K562 (cell line): Measurements from ENCODE around the gene TKTL1. TPM values are rescaled to one million over a fixed set of nuclear protein-coding genes. Genes with fewer than 3 reads are reported as not detected.
A peak's percentile ranks its signal among the peaks of the same experiment; 100 is the strongest.

Source experiments
- CTBP1 ChIP-seq: fragments of 450-650 bp; IDR thresholded peaks from 2 replicates; pipeline ENCODE4 v1.6.1; 2016; ENCODE audit warnings: borderline replicate concordance
- CUX1 ChIP-seq: fragments of 200-800 bp; sonication (Bioruptor generic); IDR thresholded peaks from 2 replicates; pipeline ENCODE4 v1.6.1; 2016; ENCODE audit warnings: missing genetic modification characterization, missing compliant biosample characterization
- ERF ChIP-seq: fragments of 450-650 bp; formaldehyde crosslinking; IDR thresholded peaks from 2 replicates; pipeline ENCODE4 v1.4.0; 2020; ENCODE audit warnings: mild to moderate bottlenecking, mixed read lengths
- GTF2A2 ChIP-seq: IDR thresholded peaks from 2 replicates; pipeline ENCODE4 v1.6.1; 2016; ENCODE audit warnings: mild to moderate bottlenecking, missing genetic modification characterization, missing compliant biosample characterization
- HDAC6 ChIP-seq: IDR thresholded peaks from 2 replicates; pipeline ENCODE4 v1.6.1; 2012; ENCODE audit warnings: low read depth, mild to moderate bottlenecking, control low read depth, inconsistent platforms, low read length, moderate library complexity
- MED1 ChIP-seq: sonication (generic); formaldehyde crosslinking; IDR thresholded peaks from 2 replicates; pipeline ENCODE4 v1.8.1; 2023; ENCODE audit warnings: missing genetic modification reagents, borderline replicate concordance
- PATZ1 ChIP-seq: fragments of 250-450 bp; sonication (Bioruptor Pico); IDR thresholded peaks from 2 replicates; pipeline ENCODE4 v1.5.0; 2020; ENCODE audit warnings: mild to moderate bottlenecking, borderline replicate concordance
- PCBP1 ChIP-seq: fragments of 200-400 bp; formaldehyde crosslinking; IDR thresholded peaks from 2 replicates; pipeline ENCODE4 v1.6.1; 2018; ENCODE audit warnings: mild to moderate bottlenecking, low read depth, low read length; ENCODE audit not compliant: poor library complexity, severe bottlenecking
- PURB ChIP-seq: sonication (generic); formaldehyde crosslinking; IDR thresholded peaks from 2 replicates; pipeline ENCODE4 v1.9.0; 2021; ENCODE audit warnings: low read depth, mild to moderate bottlenecking, missing genetic modification reagents
- TAL1 ChIP-seq: fragments of 450-650 bp; IDR thresholded peaks from 2 replicates; pipeline ENCODE4 v1.6.1; 2016; ENCODE audit warnings: mild to moderate bottlenecking
- ZC3H8 ChIP-seq: fragments of 450-650 bp; IDR thresholded peaks from 2 replicates; pipeline ENCODE4 v1.6.1; 2017
- ZFP91 ChIP-seq: sonication (generic); formaldehyde crosslinking; IDR thresholded peaks from 2 replicates; pipeline ENCODE4 v1.8.0; 2022; ENCODE audit warnings: mild to moderate bottlenecking, missing genetic modification reagents
- ZNF3 ChIP-seq: fragments of 250-450 bp; sonication (Bioruptor Pico); IDR thresholded peaks from 2 replicates; pipeline ENCODE4 v1.5.0; 2021; ENCODE audit warnings: mild to moderate bottlenecking, moderate library complexity
- ZNF384 ChIP-seq: IDR thresholded peaks from 2 replicates; pipeline ENCODE4 v1.6.1; 2012; ENCODE audit warnings: low read depth, low read length, improper control_type of control experiment
- ZNF445 ChIP-seq: fragments of 250-450 bp; sonication (Bioruptor Pico); IDR thresholded peaks from 2 replicates; pipeline ENCODE4 v1.4.0; 2020; ENCODE audit warnings: low read depth, mild to moderate bottlenecking, moderate library complexity
- ZNF589 ChIP-seq: fragments of 200-800 bp; sonication (Bioruptor generic); IDR thresholded peaks from 2 replicates; pipeline ENCODE4 v1.6.1; 2016; ENCODE audit warnings: low read depth, missing genetic modification characterization, missing compliant biosample characterization
- ZNF655 ChIP-seq: fragments of 250-450 bp; sonication (Bioruptor Pico); IDR thresholded peaks from 2 replicates; pipeline ENCODE4 v1.5.0; 2021
- ZNF764 ChIP-seq: fragments of 250-450 bp; sonication (Bioruptor Pico); IDR thresholded peaks from 2 replicates; pipeline ENCODE4 v1.4.0; 2020; ENCODE audit warnings: low read depth, mild to moderate bottlenecking, moderate library complexity
- polyA plus RNA-seq, 8 experiments: library from polyadenylated mRNA; depleted of rRNA in 4 of 8; stranded (reverse) in 5 of 8; unstranded in 3 of 8; fragments of >200 nt; fragmentation: Nextera tagmentation in 2 of 8; fragmentation: Illumina TruSeq in 1 of 8; extraction: Ambion mirVana in 2 of 8; extraction: Trizol in 1 of 8; gene quantifications; 2 replicates each; pipeline versions ENCODE4 v1.2.1 to v1.2.3, GENCODE V29; 2011 to 2014; ENCODE audit warnings: inconsistent platforms in 1 of 8, missing spikeins in 1 of 8
- total RNA-seq, 7 experiments: library from RNA; depleted of rRNA in 6 of 7; stranded (reverse); fragments of >200 nt in 6 of 7; fragmentation: Illumina TruSeq in 2 of 7; extraction: Trizol in 2 of 7; gene quantifications; 2 replicates each; pipeline versions ENCODE4 v1.2.1 to v1.2.3, GENCODE V29; 2011 to 2021; ENCODE audit warnings: low replicate concordance in 1 of 7

Gene TKTL1
- total and polyA plus RNA-seq, 9 of the 15 experiments (the other 6 are each of a cell fraction or from before 2014, with no cell fraction given): 0.18 to 0.71 (median 0.38) TPM

- TF ChIP-seq ZNF3: no peak
- no peak for TF ChIP-seq ZNF764 (CRISPR knock-in tag)
- no peak for TF ChIP-seq MED1
- no peak for TF ChIP-seq PCBP1
- TF ChIP-seq ZNF445 (CRISPR knock-in tag): no peak
- TF ChIP-seq ZFP91 (CRISPR knock-in tag): no peak
- TF ChIP-seq ZNF589 (CRISPR knock-in tag): no peak
- TF ChIP-seq ERF (CRISPR knock-in tag): 0 out of 2 replicates have a peak, but pooled peaks have one; percentile 18
- no peak for TF ChIP-seq GTF2A2
- TF ChIP-seq PURB: no peak
- TF ChIP-seq TAL1: no peak
- TF ChIP-seq HDAC6: no peak
- peak; percentile 95 for TF ChIP-seq CTBP1
- no peak for TF ChIP-seq ZNF655 (CRISPR knock-in tag)
- no peak for TF ChIP-seq CUX1 (CRISPR knock-in tag)
- TF ChIP-seq PATZ1: no peak
- TF ChIP-seq ZNF384: no peak
- no peak for TF ChIP-seq ZC3H8
Observed at GRCh38 chrX:154368630-154369448, 73.2 kb downstream of the TKTL1 start (continued).
